Measurements from ENCODE around the gene ECPAS.
A peak's percentile ranks its signal among the peaks of the same experiment; 100 is the strongest.
"Not testable (repeated sequence)": the region's sequence is repeated elsewhere in the genome, so short reads cannot be mapped to it uniquely, and the experiment has no call there.

The ECPAS gene

DNA sequence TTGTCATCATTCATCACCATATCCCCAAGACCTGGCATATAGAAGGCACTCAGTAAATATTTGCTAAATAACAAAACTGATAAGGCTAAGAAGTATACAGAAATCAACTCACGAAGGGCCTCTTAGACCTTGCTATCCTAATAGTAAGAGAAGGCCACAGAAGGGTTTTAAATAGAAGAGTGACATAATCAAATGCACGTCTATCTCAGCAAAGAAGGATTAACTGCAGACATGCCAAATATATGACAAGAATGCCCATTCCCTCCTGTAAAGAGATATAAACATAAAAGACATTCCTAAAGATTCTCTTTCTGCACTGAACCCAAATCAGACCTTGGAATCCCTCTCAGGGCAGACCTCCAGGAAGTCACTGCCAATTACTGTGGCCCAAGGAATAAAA is 34.1 kb downstream of the ECPAS start:
- peaks cover 2% of the 10 kb centered on the region for H3K9me3 Mint-ChIP-seq
- H3K27me3 Mint-ChIP-seq, result no peaks in the 10 kb centered on the region
- peaks cover 35% of the 10 kb centered on the region for H3K36me3 Mint-ChIP-seq
- peaks cover 18% of the 10 kb centered on the region for H3K4me1 Mint-ChIP-seq
- H3K4me3 Mint-ChIP-seq, result no peak overlapping the region
- no peak for ATAC-seq
- no peak overlapping the region for H3K27ac Mint-ChIP-seq

DNA sequence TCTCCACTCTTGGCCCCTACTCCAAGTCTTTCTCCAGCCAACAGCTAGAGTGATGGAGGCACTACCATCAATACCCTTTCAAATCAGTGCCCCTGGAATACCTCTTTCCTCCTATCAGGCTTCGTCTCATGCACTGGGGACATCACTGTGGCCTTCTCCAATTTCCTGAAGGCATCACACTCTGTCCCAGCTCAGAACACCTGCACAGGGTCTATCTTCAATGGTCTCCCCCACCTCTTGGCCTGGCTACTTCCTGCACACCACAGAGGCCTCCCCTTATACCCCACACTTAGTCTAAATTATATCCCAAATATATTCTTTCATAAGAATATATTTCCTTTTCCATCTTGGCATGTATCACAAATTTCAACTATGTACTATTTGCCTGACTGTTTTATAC is 34.5 kb downstream of the ECPAS start:
- Mint-ChIP-seq H3K4me3 (no peak overlapping the region), H3K36me3 (peaks cover 40% of the 10 kb centered on the region), H3K9me3 (peaks cover 2% of the 10 kb centered on the region), H3K27me3 (no peaks in the 10 kb centered on the region), H3K27ac (no peak overlapping the region), H3K4me1 (peaks cover 18% of the 10 kb centered on the region)
- no peak for ATAC-seq

- not testable (repeated sequence) for H3K27me3 Mint-ChIP-seq, H3K9me3 Mint-ChIP-seq, H3K4me3 Mint-ChIP-seq, H3K4me1 Mint-ChIP-seq, H3K27ac Mint-ChIP-seq, ATAC-seq
- H3K36me3 Mint-ChIP-seq, result peaks cover 62% of the 10 kb centered on the region
These were observed 38.4 kb downstream of the ECPAS start for GRCh38 chr9:111445799-111446198.

- Mint-ChIP-seq H3K4me1 (no peaks in the 10 kb centered on the region), H3K9me3 (peaks cover 2% of the 10 kb centered on the region), H3K27ac (no peak overlapping the region), H3K4me3 (no peak overlapping the region), H3K27me3 (no peaks in the 10 kb centered on the region), H3K36me3 (peaks cover 72% of the 10 kb centered on the region)
- ATAC-seq, result no peak
These were observed 40.7 kb downstream of the ECPAS start for GRCh38 chr9:111443454-111443853.

DNA sequence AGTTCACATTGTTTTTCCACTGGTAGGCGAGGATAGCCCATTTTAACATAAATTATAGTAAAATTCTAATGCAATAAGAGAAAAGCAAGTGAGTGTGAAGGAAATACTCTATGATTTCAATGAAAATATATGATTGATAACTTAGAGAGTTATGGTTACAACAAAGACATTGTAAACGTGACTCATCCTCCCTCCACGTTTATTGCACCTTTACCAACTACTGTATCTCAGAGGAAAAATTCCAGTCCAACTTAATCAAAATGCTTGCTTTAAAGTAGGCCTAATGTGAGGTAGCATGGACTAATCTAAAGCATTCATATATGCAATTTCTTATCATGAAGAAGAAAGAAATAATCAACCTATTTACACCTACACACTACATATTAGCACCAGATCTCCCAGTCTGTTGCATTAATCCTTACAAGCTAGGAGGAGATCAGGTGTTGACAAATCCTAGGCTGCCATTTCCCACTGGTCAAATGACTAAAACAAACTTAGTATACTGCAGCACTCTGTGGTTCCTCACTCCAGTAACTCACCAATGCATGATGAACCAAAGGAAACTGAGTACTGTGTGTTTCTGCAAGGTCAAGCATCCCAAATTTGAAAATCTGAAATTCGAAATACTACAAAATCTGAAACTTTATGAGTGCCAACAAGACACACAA is 41.7 kb downstream of the ECPAS start:
- no peak overlapping the region for H3K27ac Mint-ChIP-seq
- peaks cover 2% of the 10 kb centered on the region for H3K9me3 Mint-ChIP-seq
- peaks cover 76% of the 10 kb centered on the region for H3K36me3 Mint-ChIP-seq
- ATAC-seq, result no peak
- no peak overlapping the region for H3K4me3 Mint-ChIP-seq
- H3K27me3 Mint-ChIP-seq, result no peaks in the 10 kb centered on the region
- H3K4me1 Mint-ChIP-seq, result no peaks in the 10 kb centered on the region

DNA sequence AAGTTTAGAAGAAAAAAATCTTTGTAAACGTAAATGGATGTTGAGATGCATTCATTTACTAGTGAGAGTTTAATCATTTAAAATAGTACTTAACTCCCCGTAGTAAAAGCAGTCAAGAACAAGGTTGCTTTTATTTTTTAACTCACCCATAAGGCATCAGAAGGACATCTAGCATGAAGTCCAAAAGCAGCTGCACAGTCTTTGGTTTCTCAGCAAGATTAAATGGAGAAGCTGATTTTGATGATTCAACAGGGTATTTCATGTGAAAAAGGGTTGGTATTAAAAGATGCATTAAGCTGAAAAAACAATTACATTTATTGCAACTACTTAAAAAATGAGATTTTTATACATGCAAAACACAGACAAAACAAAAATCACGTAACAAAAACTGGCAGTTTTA is 44.0 kb downstream of the ECPAS start:
- ATAC-seq, result no peak
- H3K27me3 Mint-ChIP-seq, result no peaks in the 10 kb centered on the region
- H3K9me3 Mint-ChIP-seq, result no peaks in the 10 kb centered on the region
- H3K4me3 Mint-ChIP-seq, result no peak overlapping the region
- no peak overlapping the region for H3K27ac Mint-ChIP-seq
- H3K36me3 Mint-ChIP-seq, result peaks cover 61% of the 10 kb centered on the region
- H3K4me1 Mint-ChIP-seq, result no peaks in the 10 kb centered on the region

DNA sequence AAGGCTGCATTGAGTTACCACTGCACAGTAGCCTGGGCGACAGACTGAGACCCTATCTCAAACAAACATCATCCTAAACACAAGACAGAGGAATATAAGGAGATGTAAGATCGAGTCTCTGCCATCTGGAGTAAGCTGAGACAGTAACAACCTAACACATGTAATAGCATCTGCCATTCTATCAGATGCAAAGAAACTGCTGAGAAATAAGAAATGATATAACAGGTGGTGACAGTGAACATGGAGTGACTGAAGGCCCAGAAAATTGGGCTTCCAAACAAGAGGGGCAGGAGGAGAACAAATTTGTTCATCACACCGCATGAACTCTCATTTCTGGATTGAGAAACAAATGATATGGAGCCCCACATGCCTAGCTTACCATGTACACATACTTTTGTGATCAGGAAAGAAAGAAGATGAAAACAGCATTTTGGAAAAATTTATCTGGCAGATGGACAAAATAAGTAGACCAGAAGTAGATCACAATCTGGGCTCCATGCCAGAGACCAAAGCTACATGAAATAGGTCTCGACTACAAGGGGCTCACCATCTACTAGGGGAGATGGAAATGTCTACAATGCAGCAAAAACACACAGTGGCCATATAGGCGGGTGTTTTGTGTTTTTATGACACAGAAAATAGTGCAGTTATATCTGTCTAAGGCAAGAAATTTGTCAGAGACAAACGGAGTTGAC is 45.5 kb downstream of the ECPAS start:
- H3K4me3 Mint-ChIP-seq, result no peak overlapping the region
- H3K9me3 Mint-ChIP-seq, result no peaks in the 10 kb centered on the region
- no peak for ATAC-seq
- peaks cover 55% of the 10 kb centered on the region for H3K36me3 Mint-ChIP-seq
- H3K27ac Mint-ChIP-seq, result no peak overlapping the region
- H3K27me3 Mint-ChIP-seq, result no peaks in the 10 kb centered on the region
- H3K4me1 Mint-ChIP-seq, result no peaks in the 10 kb centered on the region

DNA sequence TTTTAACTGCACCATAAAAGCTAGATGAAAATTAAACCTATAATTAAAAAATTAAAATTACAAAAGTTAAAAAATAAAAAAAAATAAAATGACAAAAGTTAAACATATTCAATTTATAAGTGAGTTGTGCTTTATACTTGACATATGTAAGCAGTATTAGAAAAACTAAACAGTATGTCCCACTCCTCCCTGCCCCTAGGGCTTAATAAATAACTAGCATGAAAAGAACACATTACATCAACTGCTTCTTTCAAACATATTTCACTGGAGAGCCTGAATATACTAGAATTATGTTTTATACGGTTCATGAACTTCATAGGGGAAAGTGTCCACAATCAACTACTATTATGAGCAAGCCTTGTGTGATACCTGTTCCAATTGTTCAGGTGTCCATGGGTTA is 47.6 kb downstream of the ECPAS start:
- H3K4me1 Mint-ChIP-seq, result no peaks in the 10 kb centered on the region
- H3K4me3 Mint-ChIP-seq, result no peak overlapping the region
- H3K27ac Mint-ChIP-seq, result no peak overlapping the region
- no peak for ATAC-seq
- H3K36me3 Mint-ChIP-seq, result peaks cover 55% of the 10 kb centered on the region
- no peaks in the 10 kb centered on the region for H3K9me3 Mint-ChIP-seq
- H3K27me3 Mint-ChIP-seq, result no peaks in the 10 kb centered on the region

- Mint-ChIP-seq H3K9me3 (no peaks in the 10 kb centered on the region), H3K4me1 (no peaks in the 10 kb centered on the region), H3K27me3 (no peaks in the 10 kb centered on the region), H3K4me3 (no peak overlapping the region), H3K36me3 (peaks cover 45% of the 10 kb centered on the region), H3K27ac (no peak overlapping the region)
- no peak for ATAC-seq
These were observed 51.1 kb downstream of the ECPAS start for GRCh38 chr9:111433082-111433481.

DNA sequence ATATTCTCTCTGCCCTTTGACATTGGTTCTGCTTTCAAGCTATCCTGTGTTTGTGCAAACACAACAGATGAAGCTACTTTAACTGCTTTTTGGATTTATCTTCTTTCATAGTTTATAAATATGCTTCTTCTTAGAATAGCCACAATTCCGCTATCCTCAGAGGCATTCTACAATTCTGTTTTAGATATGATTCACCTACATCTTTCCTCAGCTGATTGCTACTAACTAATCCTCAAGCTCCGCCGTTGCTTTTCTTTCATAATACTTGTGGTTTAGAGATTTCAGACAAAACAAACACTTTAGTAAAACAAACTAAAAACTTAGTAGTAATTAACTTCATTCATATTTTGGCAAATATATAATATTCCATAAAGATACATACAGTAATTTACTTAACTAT is 52.5 kb downstream of the ECPAS start:
- ATAC-seq, result no peak

DNA sequence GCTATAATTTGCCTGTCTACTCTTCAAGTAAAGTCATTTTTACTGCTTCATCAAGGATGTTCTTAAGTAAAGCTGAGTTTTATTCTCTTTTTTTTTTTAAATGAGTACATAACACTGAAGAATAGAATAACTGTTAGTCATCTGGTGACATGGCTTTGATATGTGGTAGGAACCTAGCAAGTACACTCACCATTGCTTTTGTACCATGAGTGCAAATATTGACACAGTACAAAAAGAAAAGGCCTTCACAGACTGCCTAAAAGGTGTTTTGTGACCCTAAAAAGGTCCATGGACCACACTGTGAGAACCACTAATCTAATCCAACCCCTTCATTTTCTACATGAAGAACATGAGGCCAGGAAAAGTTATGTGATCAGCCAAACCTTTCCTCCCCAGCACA is 55.0 kb downstream of the ECPAS start:
- H3K4me3 Mint-ChIP-seq, result no peak overlapping the region
- no peak overlapping the region for H3K27ac Mint-ChIP-seq
- H3K4me1 Mint-ChIP-seq, result no peaks in the 10 kb centered on the region
- no peaks in the 10 kb centered on the region for H3K9me3 Mint-ChIP-seq
- H3K27me3 Mint-ChIP-seq, result no peaks in the 10 kb centered on the region
- ATAC-seq, result no peak
- H3K36me3 Mint-ChIP-seq, result peaks cover 61% of the 10 kb centered on the region

More for the DNA sequence above, 52.5 kb downstream of the ECPAS start:
- Mint-ChIP-seq H3K4me3 (no peak overlapping the region), H3K27me3 (no peaks in the 10 kb centered on the region), H3K9me3 (no peaks in the 10 kb centered on the region), H3K4me1 (no peaks in the 10 kb centered on the region), H3K27ac (no peak overlapping the region), H3K36me3 (peaks cover 52% of the 10 kb centered on the region)

- Mint-ChIP-seq H3K4me3 (no peak overlapping the region), H3K9me3 (no peaks in the 10 kb centered on the region)
These were observed 57.0 kb downstream of the ECPAS start for GRCh38 chr9:111427186-111427585.

GRCh38 chr9:111423389-111423788 is 60.8 kb downstream of the ECPAS start:
- no peaks in the 10 kb centered on the region for H3K4me1 Mint-ChIP-seq
- H3K36me3 Mint-ChIP-seq, result peaks cover 65% of the 10 kb centered on the region
- no peak for ATAC-seq
- no peaks in the 10 kb centered on the region for H3K9me3 Mint-ChIP-seq
- no peaks in the 10 kb centered on the region for H3K27me3 Mint-ChIP-seq
- no peak overlapping the region for H3K27ac Mint-ChIP-seq
- H3K4me3 Mint-ChIP-seq, result no peak overlapping the region

More at GRCh38 chr9:111427186-111427585, 57.0 kb downstream of the ECPAS start:
- no peak for ATAC-seq
- Mint-ChIP-seq H3K36me3 (peaks cover 65% of the 10 kb centered on the region), H3K27me3 (no peaks in the 10 kb centered on the region), H3K4me1 (no peaks in the 10 kb centered on the region), H3K27ac (peak overlapping the region; percentile 42)

- Mint-ChIP-seq H3K4me1 (no peaks in the 10 kb centered on the region), H3K9me3 (no peaks in the 10 kb centered on the region), H3K4me3 (no peak overlapping the region), H3K27ac (no peak overlapping the region), H3K36me3 (peaks cover 73% of the 10 kb centered on the region), H3K27me3 (no peaks in the 10 kb centered on the region)
- no peak for ATAC-seq
These were observed 69.8 kb downstream of the ECPAS start for GRCh38 chr9:111414406-111414805.

GRCh38 chr9:111413996-111414395 is 70.2 kb downstream of the ECPAS start:
- Mint-ChIP-seq H3K4me3 (no peak overlapping the region), H3K36me3 (peaks cover 75% of the 10 kb centered on the region), H3K9me3 (no peaks in the 10 kb centered on the region), H3K4me1 (no peaks in the 10 kb centered on the region), H3K27me3 (no peaks in the 10 kb centered on the region), H3K27ac (no peak overlapping the region)
- no peak for ATAC-seq

DNA sequence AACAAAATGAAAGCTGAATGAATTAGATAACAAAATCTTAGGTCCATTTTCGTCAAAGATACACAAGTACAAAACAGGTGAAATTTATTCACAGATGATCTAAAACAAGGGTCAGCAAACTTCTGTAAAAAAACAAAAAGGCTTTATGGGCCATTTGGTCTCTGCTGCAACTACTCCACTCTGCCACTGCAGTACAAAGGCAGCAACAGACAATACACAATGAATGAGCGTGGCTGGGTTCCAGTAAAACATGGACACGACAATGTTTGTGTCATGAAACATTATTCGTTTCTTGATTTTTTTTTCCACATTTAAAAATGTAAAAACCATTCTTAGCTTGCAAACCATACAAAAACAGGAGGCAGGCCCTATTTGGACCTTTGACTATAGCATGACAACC is 71.9 kb downstream of the ECPAS start:
- Mint-ChIP-seq H3K4me3 (no peak overlapping the region), H3K9me3 (peaks cover 3% of the 10 kb centered on the region), H3K4me1 (no peaks in the 10 kb centered on the region), H3K36me3 (peaks cover 84% of the 10 kb centered on the region), H3K27ac (no peak overlapping the region), H3K27me3 (no peaks in the 10 kb centered on the region)
- no peak for ATAC-seq

Data from stimulated activated memory B cell treated with anti-CD40 and anti-IgM and Interleukin-4, amounts not matched to agents 10 μg/mL and 1 μg/mL and 100 μg/mL, for 72 hours (primary cell).